ENCODE data around the gene TFB2M. TPM values are rescaled to one million over a fixed set of nuclear protein-coding genes. Genes with fewer than 3 reads are reported as not detected.
"Not testable (repeated sequence)": the region's sequence is repeated elsewhere in the genome, so short reads cannot be mapped to it uniquely, and the experiment has no call there.

The TFB2M gene
- polyA plus RNA-seq, 1 donor (not counting 4 experiments of a cell fraction or from before 2014, with no cell fraction given): 28.6 TPM

- Histone ChIP-seq H3K9ac (ENCODE audit: control insufficient read depth, extremely low read depth, insufficient read depth, low read length) (no peak overlapping the region), H3K27ac (ENCODE audit: control insufficient read depth, insufficient read depth, low read length) (no peak overlapping the region), H4K20me1 (ENCODE audit: control insufficient read depth, extremely low read depth, insufficient read depth, low read length) (no peaks in the 10 kb centered on the region), H3K27me3 (ENCODE audit: control insufficient read depth, extremely low read depth, insufficient read depth, low read length) (no peaks in the 10 kb centered on the region), H3K4me1 (ENCODE audit: control insufficient read depth, extremely low read depth, insufficient read depth, low read length) (peaks cover 21% of the 10 kb centered on the region), H3K9me3 (ENCODE audit: control insufficient read depth, low read depth, low read length) (no peaks in the 10 kb centered on the region), H3K36me3 (ENCODE audit: control insufficient read depth in 2 of 2, extremely low read depth in 1 of 2, insufficient read depth in 2 of 2, low read length in 2 of 2) (no peaks in the 10 kb centered on the region), H3K4me2 (ENCODE audit: control insufficient read depth, extremely low read depth, insufficient read depth, low read depth, low read length) (no peak overlapping the region), H3K79me2 (ENCODE audit: control insufficient read depth, insufficient read depth, low read length) (peaks cover 5% of the 10 kb centered on the region), H2AFZ (ENCODE audit: control insufficient read depth, low read length) (no peak overlapping the region), H3K4me3 (ENCODE audit: control insufficient read depth in 2 of 3, extremely low read depth in 1 of 3, insufficient read depth in 2 of 3, low read depth in 1 of 3, low read length in 3 of 3) (no peak overlapping the region), H3K9me1 (ENCODE audit: control insufficient read depth, extremely low read depth, insufficient read depth, low read length) (no peaks in the 10 kb centered on the region)
- dilution Hi-C loops (cut with MboI; ENCODE audit: extremely low pct_ligation_motif_present, low sequenced_read_pairs): no loop called here
- no peak for DNase-seq (ENCODE audit: low read depth, low spot score)
- no peak for FAIRE-seq
- TF ChIP-seq EZH2 (IDR thresholded peaks at IDR 0.05; ENCODE audit: low read length) (no peak), CTCF (optimal IDR thresholded peaks at IDR 0.05 in 1 of 3, IDR thresholded peaks at IDR 0.05 in 1 of 3, conservative IDR thresholded peaks at IDR 0.05 in 1 of 3; ENCODE audit: extremely low read depth in 1 of 3, insufficient read depth in 2 of 3, low read length in 3 of 3) (no peak)
Observed at GRCh38 chr1:246591504-246591903, 25.4 kb upstream of the TFB2M start.

GRCh38 chr1:246591047-246591446, 25.0 kb upstream of the TFB2M start:
- H3K4me1 ChIP-seq (ENCODE audit: control insufficient read depth, extremely low read depth, insufficient read depth, low read length): peaks cover 21% of the 10 kb centered on the region

GRCh38 chr1:246589919-246590318, 23.9 kb upstream of the TFB2M start:
- FAIRE-seq; H3K4me3 ChIP-seq (ENCODE audit: control insufficient read depth in 2 of 3, extremely low read depth in 1 of 3, insufficient read depth in 2 of 3, low read depth in 1 of 3, low read length in 3 of 3); H3K9me3 ChIP-seq (ENCODE audit: control insufficient read depth, low read depth, low read length); H4K20me1 ChIP-seq (ENCODE audit: control insufficient read depth, extremely low read depth, insufficient read depth, low read length); H3K27me3 ChIP-seq (ENCODE audit: control insufficient read depth, extremely low read depth, insufficient read depth, low read length); H3K36me3 ChIP-seq (ENCODE audit: control insufficient read depth in 2 of 2, extremely low read depth in 1 of 2, insufficient read depth in 2 of 2, low read length in 2 of 2); H3K4me2 ChIP-seq (ENCODE audit: control insufficient read depth, extremely low read depth, insufficient read depth, low read depth, low read length); H3K27ac ChIP-seq (ENCODE audit: control insufficient read depth, insufficient read depth, low read length); H3K9ac ChIP-seq (ENCODE audit: control insufficient read depth, extremely low read depth, insufficient read depth, low read length); DNase-seq (ENCODE audit: low read depth, low spot score); H3K9me1 ChIP-seq (ENCODE audit: control insufficient read depth, extremely low read depth, insufficient read depth, low read length); dilution Hi-C loops (cut with MboI; ENCODE audit: extremely low pct_ligation_motif_present, low sequenced_read_pairs); H3K79me2 ChIP-seq (ENCODE audit: control insufficient read depth, insufficient read depth, low read length); H2AFZ ChIP-seq (ENCODE audit: control insufficient read depth, low read length): not testable (repeated sequence)
- H3K4me1 ChIP-seq (ENCODE audit: control insufficient read depth, extremely low read depth, insufficient read depth, low read length): peaks cover 16% of the 10 kb centered on the region

More at GRCh38 chr1:246591047-246591446, 25.0 kb upstream of the TFB2M start:
- H4K20me1 ChIP-seq (ENCODE audit: control insufficient read depth, extremely low read depth, insufficient read depth, low read length): no peaks in the 10 kb centered on the region
- H3K9ac ChIP-seq (ENCODE audit: control insufficient read depth, extremely low read depth, insufficient read depth, low read length): no peak overlapping the region
- dilution Hi-C loops (cut with MboI; ENCODE audit: extremely low pct_ligation_motif_present, low sequenced_read_pairs): no loop called here
- FAIRE-seq: no peak
- H3K4me2 ChIP-seq (ENCODE audit: control insufficient read depth, extremely low read depth, insufficient read depth, low read depth, low read length): no peak overlapping the region
- no peak overlapping the region for H3K4me3 ChIP-seq (ENCODE audit: control insufficient read depth in 2 of 3, extremely low read depth in 1 of 3, insufficient read depth in 2 of 3, low read depth in 1 of 3, low read length in 3 of 3)
- no peak for DNase-seq (ENCODE audit: low read depth, low spot score)
- H3K36me3 ChIP-seq (ENCODE audit: control insufficient read depth in 2 of 2, extremely low read depth in 1 of 2, insufficient read depth in 2 of 2, low read length in 2 of 2): no peaks in the 10 kb centered on the region
- H2AFZ ChIP-seq (ENCODE audit: control insufficient read depth, low read length): no peak overlapping the region
- no peaks in the 10 kb centered on the region for H3K9me3 ChIP-seq (ENCODE audit: control insufficient read depth, low read depth, low read length)
- no peaks in the 10 kb centered on the region for H3K9me1 ChIP-seq (ENCODE audit: control insufficient read depth, extremely low read depth, insufficient read depth, low read length)
- H3K27ac ChIP-seq (ENCODE audit: control insufficient read depth, insufficient read depth, low read length): no peak overlapping the region
- TF ChIP-seq EZH2 (IDR thresholded peaks at IDR 0.05; ENCODE audit: low read length): no peak
- TF ChIP-seq CTCF (optimal IDR thresholded peaks at IDR 0.05 in 1 of 3, IDR thresholded peaks at IDR 0.05 in 1 of 3, conservative IDR thresholded peaks at IDR 0.05 in 1 of 3; ENCODE audit: extremely low read depth in 1 of 3, insufficient read depth in 2 of 3, low read length in 3 of 3): no peak
- no peaks in the 10 kb centered on the region for H3K27me3 ChIP-seq (ENCODE audit: control insufficient read depth, extremely low read depth, insufficient read depth, low read length)
- H3K79me2 ChIP-seq (ENCODE audit: control insufficient read depth, insufficient read depth, low read length): peaks cover 7% of the 10 kb centered on the region
